GM10847 (cell line): Measurements from ENCODE around the gene TPM1.

Experiments used
- POLR2A ChIP-seq: IDR thresholded peaks from 2 replicates; pipeline ENCODE4 v1.6.1; 2011; ENCODE audit not compliant: insufficient read length; ENCODE audit errors: extremely low read depth

Gene TPM1

DNA sequence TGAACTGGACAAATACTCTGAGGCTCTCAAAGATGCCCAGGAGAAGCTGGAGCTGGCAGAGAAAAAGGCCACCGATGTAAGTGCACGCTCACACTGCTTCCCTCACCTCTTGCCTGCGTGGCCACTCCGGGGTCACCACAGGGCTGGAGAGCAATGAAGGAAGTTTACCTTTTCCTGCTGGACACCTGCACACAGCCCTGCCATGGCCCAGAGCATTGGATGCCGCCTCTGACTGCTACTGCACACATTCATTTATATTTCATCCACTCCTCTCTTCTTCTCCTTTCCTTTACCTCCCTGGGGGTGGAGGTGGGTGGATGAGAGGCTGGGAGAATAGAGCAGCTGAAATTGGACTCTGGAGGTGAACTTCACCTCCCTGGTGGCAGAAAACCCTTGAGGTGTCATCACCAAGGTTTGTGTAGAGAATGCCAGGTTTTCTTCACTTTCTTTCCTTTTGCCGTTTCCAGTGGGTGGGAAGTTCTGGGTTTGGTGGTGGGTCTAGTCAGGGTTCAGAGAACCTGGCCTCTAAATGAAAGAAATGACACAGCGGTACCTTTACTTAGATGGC, 1.6 kb downstream of the TPM1 start:
- no peak for TF ChIP-seq POLR2A

DNA sequence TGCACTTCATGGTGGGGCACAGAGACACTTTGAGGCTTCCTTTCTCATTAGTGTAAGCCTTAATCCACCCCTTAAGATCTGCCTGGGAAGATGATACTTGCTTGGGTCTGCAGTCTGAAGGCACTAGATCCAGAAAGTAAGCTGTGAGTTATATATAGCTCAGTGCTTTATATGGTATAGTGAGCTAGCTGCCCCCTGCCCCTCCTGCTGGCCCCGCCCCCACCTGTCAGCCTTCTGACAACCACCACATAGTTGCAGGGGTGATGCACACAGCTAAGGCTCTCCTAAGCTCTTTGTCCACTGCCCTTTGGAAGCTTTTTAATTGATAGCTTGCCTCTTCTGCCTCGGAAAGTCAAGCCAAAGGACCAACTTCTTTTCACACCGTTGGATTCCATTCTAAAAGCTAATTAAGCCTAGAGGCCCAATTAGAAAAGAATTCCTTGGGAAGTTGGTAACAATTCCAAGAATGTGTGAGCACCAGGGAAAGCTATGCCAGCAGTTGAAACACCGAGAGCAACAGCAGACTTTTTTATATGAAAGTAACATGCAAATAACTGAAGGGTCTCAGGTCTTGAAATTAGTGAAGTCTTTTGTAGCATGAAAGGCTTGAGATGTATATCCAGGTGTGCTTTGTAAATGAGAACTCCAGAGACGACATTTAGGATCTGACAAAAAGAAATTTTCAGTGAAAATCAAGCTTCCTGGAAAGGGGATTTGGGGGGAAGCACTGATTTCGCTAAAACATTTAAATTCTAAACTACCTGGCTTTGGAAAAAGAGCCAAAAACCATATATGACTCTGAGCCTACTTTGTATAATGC, 2.3 kb downstream of the TPM1 start:
- no peak for TF ChIP-seq POLR2A

DNA sequence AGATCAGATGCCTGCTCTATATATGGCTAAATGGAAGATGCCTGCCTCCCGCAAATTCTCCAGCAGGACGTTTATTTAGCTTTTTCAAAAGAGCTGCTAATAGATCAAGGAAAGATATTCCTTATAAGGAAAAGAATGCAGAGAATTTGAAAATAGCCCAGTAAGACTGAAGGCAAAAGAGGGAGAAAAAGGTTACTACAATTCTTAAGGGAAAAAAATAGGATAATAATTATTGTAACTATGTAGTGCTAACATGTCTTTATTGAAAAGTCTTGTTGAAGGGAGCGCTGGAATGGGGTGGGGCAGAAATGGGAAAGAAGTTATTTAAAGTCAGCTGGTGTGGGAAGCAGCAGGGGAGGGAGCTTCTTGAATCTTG, 2.9 kb downstream of the TPM1 start:
- TF ChIP-seq POLR2A, result no peak

DNA sequence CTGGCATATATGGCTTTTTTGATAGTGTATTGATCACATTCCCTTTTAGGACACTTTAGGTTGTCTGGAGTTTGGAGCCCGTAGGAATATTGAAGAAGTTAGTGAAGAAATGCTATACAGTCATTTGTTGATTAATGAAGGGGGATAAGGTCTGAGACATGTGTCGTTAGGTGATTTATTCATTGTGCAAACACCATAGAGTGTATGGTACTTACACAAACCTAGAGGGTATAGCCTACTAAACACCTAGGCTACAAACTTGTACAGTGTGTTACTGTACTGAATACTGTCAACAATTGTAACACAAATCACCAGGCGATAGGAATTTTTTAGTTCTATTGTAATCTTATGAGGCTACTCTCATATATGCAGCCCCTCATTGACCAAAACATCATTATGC, 3.3 kb downstream of the TPM1 start:
- no peak for TF ChIP-seq POLR2A

DNA sequence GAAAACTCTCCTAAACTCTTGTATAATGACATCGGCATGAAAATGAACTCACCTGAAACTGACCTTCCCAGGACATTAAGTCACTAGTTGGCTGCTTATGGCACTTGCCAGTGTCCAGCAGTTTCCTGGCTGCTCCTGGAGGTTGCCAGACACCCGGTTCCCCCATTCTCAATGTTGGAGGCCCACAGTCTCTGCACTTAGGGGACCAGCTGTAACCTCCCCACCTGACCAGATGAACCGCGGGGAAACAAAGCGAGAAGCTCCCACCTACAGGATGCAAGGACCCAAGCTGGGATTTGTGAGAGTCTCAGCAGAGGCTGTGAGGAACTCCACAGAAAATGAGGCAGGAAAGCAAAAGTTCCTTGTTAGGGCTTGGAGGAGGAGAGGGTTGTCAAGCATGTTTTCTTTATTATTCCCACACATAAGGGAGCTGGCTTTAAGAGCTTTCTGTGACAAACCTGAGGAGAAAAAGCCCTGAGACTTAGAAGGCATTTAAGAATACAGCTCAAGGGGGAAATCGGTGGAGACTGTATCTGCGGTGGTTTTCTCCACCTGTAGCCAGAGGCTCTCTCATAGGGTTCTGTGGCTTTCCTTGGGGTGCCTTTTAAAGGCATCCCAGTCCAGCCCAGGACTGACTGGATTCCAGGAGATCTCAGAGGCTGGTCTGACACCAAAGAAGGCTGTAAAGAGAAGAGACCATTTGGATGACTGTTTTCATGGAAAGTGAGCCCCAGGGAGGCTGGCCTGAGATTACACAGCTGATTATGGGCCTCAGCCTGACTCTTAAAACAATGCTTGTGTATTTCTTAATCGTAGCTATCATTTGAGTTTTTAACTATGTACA, 4.6 kb downstream of the TPM1 start:
- TF ChIP-seq POLR2A, result no peak

DNA sequence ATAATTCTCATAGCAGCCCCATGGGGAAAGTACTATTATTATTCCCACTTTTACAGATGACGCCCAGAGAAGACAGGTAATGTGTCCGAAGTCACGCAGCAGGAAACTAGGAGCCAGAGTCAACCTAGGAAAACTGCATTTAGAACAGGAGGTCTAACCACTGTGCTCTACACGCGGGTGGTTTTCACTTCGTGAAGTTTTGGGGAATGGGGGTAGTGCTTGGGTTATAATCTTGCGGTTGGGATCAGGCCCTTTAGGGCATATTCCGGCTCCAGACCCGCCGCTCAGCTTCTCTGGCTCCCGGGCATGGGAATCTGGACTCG, 5.2 kb downstream of the TPM1 start:
- no peak for TF ChIP-seq POLR2A

DNA sequence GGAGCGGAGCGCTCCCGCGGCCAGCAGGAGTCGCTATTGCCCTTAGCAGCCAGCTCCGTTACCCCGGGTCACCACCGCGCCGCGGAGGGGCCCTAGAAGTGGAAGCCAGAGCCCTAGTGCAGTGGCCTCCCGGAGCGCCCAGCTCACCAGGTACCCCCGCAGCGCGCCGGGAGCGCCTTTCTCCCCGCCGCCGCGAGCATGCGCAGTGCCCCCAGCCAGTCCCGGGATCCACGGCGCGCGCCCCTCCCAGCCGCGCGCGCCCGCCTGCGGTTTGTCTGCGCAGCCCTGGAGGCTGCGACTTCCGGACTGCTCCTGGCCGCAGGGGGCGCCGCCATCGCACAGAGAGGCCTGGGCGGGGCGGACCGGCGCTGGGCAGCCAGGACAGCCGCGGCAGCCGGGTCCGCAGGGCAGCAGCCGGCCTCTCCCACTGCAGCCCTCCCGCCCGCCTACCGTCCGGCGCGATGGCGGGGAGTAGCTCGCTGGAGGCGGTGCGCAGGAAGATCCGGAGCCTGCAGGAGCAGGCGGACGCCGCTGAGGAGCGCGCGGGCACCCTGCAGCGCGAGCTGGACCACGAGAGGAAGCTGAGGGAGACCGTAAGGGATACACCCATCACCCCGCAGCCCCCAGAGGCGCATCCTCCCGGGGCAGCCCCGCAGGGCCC, 5.7 kb downstream of the TPM1 start:
- TF ChIP-seq POLR2A, result no peak

DNA sequence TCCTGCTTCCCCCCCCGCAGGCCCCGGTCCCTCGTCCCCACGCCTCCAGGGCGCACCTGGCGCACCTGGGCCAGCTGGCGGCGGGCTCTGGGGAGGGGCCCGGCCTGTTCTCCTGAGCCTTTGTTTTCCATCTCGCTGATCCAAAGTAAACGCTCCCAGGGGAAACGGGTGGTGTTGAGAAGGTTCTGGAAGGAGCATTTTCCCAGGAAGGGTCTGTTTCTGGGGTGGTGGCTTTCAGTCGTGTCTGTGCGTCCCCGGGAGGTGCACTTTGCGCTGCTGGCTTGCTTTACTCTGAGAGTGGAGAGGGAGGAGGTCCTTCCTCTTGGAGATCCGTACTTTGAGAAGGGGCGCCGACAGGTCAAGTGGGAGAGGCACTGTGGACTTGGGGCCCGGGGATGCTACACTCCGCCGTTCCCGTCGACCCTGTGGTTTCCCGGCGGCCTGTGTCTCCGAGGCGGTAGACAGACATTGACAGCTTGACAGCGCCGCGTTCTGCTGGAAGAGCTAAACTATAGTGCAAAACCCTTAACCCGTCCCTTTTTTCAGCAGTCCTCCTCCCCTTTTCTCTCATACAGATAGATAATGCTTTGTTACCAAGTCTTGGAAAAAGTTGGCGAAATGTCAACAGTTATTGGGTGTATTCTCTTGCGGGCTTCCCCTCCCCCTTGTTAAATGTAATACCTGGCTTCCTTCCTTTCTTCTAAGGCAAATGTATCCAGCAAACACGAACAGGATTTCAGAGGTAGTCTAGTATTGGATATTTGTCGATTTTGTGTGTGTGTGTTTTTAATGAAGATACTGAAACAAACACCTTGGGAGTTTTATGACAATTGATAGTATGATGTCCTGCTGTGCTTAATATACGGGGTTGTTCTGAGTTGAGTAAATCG, 6.5 kb downstream of the TPM1 start:
- no peak for TF ChIP-seq POLR2A

DNA sequence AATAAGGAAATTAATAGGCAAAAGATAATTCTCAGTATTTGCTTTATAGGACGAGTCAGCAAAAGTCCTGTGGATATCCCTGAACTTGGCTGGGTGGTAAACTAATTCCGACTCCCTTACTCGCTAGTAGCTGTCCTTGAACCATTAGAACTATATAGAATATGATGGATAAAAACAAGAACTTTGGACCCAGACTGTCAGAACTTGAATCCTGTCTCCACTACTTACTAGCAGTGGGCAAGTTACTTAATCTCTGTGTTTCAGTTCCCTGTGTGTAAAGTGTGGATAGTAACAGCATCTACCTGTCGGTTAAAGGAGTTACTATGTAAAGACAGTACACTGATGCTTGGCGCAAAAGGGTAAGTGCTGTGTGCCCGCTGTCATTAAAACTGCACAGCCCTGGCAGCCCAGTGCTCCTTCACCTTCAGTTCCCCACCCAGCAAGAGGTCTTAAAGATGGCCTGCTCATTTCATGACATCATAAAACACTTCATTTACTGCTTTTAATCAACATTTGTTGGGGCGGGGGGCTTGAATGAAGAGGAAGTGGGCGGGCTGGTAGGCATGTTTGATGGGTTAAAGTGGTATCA, 7.3 kb downstream of the TPM1 start:
- TF ChIP-seq POLR2A, result no peak

DNA sequence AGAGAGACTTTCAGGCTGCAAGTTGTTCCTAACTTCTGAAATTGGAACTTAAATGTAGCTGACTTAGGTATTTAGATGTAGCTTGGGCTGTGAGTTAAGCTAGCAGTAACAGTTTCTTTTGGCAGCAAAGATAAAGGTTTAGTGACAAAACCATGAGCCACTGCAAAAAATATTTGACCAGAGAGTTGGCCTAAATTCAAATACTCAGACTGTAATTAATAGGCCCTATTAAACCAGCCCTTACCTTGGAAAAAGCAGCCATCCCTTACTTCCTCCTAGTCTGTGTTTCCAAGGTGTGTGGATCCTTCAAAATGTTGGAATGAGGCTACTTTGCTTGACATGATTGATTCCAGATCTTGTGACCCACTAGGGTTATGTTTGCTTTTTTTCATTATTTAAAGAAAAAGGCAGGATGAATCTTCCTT, 8.2 kb downstream of the TPM1 start:
- TF ChIP-seq POLR2A, result no peak

DNA sequence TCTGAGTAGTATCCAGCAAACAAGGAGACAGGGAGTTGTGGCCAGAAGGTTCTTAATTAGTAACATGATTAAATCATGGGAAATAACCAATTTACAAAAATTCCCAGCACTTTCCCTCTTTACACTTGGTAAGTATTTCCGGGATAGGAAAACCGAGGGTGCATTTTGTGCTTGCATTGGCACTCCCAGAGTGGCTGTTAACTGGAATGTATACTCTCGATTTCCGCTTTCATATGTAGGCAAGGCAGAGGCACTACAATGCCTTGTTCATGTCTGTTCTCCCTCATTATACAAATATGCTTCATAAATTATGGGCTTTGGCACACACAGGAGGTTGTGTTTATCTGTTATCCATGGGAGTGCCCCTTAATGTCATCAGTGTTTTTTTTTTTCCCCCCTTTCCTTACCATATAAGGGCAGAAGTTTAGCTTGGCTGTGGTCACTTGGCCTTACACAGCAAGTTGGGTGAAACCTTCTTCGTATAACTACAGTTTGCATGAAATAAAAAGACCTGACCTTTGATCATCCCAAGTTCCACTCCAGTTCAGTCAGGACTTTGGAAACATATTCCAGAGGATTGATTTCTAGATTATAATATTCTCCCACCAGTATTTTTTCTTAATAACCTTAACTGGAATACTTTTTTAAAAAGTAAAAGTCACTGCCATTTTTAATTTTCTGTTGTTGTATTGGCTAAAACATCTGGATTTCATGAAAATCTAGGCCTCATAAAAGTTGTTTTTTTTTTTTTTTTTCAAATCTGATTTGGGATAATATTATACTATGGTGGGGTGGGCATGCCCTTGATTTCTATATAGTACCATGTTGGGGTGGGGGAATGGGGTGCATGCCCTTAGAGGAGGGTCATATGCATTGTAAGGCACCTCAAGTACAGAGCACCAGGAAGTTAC, 8.9 kb downstream of the TPM1 start:
- no peak for TF ChIP-seq POLR2A

DNA sequence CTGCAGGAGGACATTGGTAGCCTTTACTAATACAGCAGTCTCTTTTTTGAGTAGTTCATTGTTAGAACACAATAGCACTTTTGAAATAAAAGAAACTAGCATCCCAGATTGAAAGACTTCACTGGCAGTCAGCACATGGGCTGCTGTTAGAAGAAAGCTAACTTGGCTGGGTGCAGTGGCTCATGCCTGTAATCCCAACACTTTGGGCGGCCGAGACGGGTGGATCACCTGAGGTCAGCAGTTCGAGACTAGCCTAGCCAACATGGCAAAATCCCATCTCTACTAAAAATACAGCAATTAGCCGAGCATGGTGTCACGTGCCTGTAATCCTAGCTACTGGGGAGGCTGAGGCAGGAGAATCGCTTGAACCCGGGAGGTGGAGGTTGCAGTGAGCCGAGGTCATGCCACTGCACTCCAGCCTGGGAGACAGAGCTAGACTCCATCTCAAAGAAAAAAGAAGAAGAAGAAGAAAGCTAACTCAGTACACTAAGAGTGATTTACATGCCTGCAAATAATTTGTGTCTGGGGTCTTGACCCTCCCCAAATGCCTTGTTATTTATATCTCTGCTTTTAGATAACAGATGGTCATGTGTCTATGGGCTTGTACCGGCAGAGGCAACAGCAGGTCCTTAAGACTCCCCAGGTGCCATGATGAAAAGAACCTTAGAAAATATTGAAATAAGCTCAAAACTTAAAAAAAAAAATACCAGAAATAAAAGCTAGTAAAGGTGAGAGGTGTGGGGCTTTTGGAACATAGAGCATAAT, 9.7 kb downstream of the TPM1 start:
- no peak for TF ChIP-seq POLR2A
